HAP-1 (cell line): Measurements from ENCODE around the gene TBC1D22B.
"Not testable (repeated sequence)": the region's sequence is repeated elsewhere in the genome, so short reads cannot be mapped to it uniquely, and the experiment has no call there.

Experiments
- DNase-seq, 2 experiments: peaks; one replicate each; pipeline ENCODE4 v3.0.0-alpha.2; 2016 to 2020; ENCODE audit warnings: low spot score in 2 of 2
- H3K27me3 ChIP-seq: fragments of 250-450 bp; sonication (Bioruptor Pico); 2 replicates; pipeline ENCODE4 v1.5.1; 2020; ENCODE audit warnings: low read depth, mild to moderate bottlenecking, moderate library complexity
- H3K36me3 ChIP-seq: fragments of 250-450 bp; sonication (Bioruptor Pico); replicated peaks from 2 replicates; pipeline ENCODE4 v1.5.1; 2020; ENCODE audit warnings: mild to moderate bottlenecking
- H3K4me1 ChIP-seq: fragments of 250-450 bp; sonication (Bioruptor Pico); 2 replicates; pipeline ENCODE4 v1.5.1; 2020; ENCODE audit warnings: mild to moderate bottlenecking
- H3K4me3 ChIP-seq: fragments of 250-450 bp; sonication (Bioruptor Pico); 2 replicates; pipeline ENCODE4 v1.5.1; 2020; ENCODE audit warnings: mild to moderate bottlenecking, moderate library complexity
- H3K9me3 ChIP-seq: fragments of 250-450 bp; sonication (Bioruptor Pico); 2 replicates; pipeline ENCODE4 v1.5.1; 2020; ENCODE audit warnings: mild to moderate bottlenecking, moderate library complexity
- in situ Hi-C: fragments of 300-500 bp; cut with MboI; formaldehyde crosslinking; loops from 3 replicates; pipeline ENCODE4 v1.14.3; 2020; ENCODE audit warnings: low sequenced_read_pairs, inconsistent platforms, mixed read lengths

Gene TBC1D22B

DNA sequence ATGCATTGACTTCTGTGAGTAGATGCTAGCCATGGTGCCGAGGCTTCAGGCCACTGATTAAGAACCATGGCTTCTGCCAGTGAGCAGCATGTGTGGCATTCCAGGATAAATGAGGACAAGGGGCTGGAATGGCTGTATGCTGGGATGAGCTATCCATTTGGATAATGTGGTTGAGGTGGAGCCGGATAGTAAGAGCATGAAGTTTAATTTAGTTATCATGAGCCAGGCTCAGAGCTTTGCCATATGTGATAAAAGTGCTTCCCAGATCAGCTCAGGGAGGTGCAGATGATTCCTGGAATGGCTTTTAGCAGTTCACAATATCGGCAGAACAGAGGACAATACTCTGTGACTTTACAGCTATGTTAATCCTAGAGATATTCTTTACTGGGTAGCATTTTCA, 61.6 kb downstream of the TBC1D22B start:
- in situ Hi-C loops = no loop called here
- Histone ChIP-seq H3K4me1 (peaks cover 14% of the 10 kb centered on the region), H3K9me3 (no peaks in the 10 kb centered on the region), H3K4me3 (no peak overlapping the region), H3K36me3 (peaks cover 20% of the 10 kb centered on the region), H3K27me3 (no peaks in the 10 kb centered on the region)
- peak in 1 of 2 experiments; percentile 78 for DNase-seq

DNA sequence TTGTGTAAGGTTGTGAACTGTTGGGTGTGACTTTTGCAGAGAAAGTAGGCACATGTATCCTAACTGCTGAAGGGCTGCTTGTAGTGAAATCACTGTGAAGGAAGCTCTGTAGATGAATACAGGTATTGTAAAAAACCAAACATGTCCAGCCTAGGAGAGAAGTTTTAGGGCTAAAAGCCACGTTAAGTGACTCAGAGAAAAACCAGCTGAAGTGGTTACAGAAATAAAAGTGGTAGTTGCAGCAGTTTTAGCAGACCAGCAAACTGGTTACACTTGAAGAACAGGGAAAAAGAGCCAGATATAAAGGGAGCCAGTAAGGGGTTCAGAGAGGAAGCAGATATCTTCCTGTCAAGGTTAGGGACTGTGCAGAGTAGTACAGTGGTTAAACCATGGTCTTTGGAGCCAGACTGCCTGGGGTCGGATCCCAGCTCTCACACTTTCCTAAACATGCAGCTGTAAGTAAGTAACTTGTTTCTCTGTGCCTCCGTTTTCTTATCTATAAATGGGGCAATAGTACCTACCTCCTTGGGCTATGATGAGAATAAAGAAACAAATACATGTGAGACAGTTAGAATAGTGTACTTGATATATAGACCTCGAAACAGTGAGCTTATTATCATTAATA, 62.4 kb downstream of the TBC1D22B start:
- in situ Hi-C loops = no loop called here
- Histone ChIP-seq H3K4me1 (peaks cover 14% of the 10 kb centered on the region), H3K36me3 (peaks cover 20% of the 10 kb centered on the region), H3K9me3 (no peaks in the 10 kb centered on the region), H3K27me3 (no peaks in the 10 kb centered on the region), H3K4me3 (no peak overlapping the region)
- no peak for DNase-seq

DNA sequence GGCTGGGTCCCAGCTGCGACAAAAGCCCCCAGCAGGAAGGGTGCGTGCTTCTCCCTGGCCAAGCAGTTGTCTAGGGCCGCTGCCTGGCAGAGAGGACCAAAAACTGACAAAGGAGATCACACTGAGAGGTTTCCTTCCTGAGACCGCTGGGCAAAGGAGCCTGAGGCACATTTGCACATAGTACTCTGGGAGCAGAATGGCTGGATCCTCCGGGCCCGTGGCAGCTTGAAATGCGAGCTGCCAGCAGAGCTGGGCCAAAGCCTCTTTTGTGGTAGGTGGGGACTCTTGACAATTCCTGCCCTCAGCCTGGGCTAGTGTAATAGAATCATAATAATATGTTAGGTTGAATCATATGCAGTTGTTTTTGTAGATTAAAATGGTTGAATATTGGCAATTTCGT, 63.1 kb downstream of the TBC1D22B start:
- Histone ChIP-seq H3K9me3 (no peaks in the 10 kb centered on the region), H3K4me1 (peaks cover 14% of the 10 kb centered on the region), H3K4me3 (no peak overlapping the region), H3K36me3 (peaks cover 17% of the 10 kb centered on the region), H3K27me3 (no peaks in the 10 kb centered on the region)
- no peak for DNase-seq
- in situ Hi-C loops = no loop called here

DNA sequence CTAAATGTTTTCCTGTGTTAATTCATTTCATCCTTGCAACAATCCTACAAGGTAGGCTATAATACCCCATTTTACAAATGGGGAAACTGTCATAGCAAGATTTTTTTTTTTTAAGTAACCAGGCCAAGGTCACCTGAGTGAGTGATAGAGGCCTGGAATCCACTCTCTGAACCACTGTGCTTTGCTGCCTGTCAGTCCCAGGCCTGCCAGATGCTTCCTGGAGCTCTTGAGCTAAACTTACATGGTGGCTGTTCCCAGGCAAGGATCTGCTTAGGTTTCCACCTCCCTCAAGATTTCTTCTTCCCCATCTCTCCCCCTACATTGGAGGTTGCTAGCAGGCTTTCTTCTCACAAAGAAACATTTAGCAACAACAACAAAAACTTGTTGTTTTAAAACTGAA, 63.5 kb downstream of the TBC1D22B start:
- Histone ChIP-seq H3K4me3 (no peak overlapping the region), H3K4me1 (peaks cover 14% of the 10 kb centered on the region), H3K27me3 (no peaks in the 10 kb centered on the region), H3K9me3 (no peaks in the 10 kb centered on the region), H3K36me3 (peaks cover 13% of the 10 kb centered on the region)
- DNase-seq = no peak
- in situ Hi-C loops = no loop called here

DNA sequence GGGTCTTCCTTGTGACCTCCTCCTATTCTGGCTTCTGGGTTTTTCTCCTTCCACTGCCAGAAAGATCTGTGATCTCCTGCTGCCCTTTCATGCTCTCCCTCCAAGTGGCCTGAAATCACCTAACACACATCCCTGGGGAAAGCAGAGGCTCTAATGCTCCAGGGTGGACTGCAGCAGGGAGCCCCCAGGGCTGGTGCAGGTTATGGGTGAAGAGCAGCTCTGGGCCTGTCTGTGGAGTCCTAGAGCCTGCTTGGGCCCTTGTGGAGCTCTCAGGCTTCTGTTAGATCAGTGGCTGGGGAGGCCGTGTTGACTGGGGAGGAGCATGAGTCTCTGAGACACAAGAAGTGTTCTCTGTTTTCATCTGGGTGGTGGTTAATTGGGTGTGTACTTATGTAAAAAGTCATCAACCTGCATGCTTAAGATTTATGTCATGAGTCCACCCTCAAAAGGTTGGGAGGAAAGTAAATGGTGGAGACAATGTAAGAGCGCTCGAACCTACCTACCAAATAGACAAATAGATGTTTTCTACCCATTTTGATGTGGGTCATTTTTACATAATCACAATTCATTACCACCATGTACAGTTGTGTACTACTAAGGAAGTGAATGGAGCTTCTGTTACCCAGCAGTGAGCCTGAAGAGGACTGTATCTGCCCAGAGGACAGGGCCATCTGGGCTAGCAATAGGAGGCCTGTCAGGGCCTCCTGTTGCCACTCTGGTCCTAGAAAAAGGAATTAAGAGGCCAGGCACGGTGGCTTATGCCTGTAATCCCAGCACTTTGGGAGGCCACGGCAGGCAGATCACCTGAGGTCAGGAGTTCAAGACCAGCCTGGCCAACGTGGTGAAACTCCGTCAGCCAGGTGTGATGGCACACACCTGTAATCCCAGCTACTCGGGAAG, 64.2 kb downstream of the TBC1D22B start:
- Histone ChIP-seq H3K9me3 (no peaks in the 10 kb centered on the region), H3K27me3 (no peaks in the 10 kb centered on the region), H3K4me3 (no peak overlapping the region), H3K4me1 (peaks cover 14% of the 10 kb centered on the region), H3K36me3 (peaks cover 13% of the 10 kb centered on the region)
- no peak for DNase-seq
- in situ Hi-C loops = no loop called here

DNA sequence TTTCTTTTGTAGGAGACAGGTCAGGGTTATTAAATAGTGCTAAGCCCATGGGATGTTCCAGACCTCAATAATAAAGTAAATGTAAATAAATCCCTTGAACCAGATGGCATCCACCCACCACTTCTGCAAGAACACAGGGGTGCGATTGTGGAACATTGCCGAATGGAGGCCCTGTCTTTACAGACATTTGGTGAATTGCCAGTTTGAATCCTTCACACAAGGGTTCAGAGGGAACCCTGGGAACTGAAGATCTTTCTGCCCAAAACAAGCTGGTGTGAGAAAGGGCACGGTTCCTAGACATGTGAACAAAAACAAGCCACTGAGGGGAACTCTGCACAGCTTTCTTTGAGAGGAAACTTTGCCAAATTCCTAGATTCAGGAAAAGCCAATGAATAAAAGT, 66.0 kb downstream of the TBC1D22B start:
- Histone ChIP-seq H3K27me3 (no peaks in the 10 kb centered on the region), H3K4me3 (no peak overlapping the region), H3K9me3 (no peaks in the 10 kb centered on the region), H3K36me3 (no peaks in the 10 kb centered on the region; the same call in 1 of the 2 replicates), H3K4me1 (peaks cover 12% of the 10 kb centered on the region)
- in situ Hi-C loops = no loop called here
- no peak for DNase-seq

DNA sequence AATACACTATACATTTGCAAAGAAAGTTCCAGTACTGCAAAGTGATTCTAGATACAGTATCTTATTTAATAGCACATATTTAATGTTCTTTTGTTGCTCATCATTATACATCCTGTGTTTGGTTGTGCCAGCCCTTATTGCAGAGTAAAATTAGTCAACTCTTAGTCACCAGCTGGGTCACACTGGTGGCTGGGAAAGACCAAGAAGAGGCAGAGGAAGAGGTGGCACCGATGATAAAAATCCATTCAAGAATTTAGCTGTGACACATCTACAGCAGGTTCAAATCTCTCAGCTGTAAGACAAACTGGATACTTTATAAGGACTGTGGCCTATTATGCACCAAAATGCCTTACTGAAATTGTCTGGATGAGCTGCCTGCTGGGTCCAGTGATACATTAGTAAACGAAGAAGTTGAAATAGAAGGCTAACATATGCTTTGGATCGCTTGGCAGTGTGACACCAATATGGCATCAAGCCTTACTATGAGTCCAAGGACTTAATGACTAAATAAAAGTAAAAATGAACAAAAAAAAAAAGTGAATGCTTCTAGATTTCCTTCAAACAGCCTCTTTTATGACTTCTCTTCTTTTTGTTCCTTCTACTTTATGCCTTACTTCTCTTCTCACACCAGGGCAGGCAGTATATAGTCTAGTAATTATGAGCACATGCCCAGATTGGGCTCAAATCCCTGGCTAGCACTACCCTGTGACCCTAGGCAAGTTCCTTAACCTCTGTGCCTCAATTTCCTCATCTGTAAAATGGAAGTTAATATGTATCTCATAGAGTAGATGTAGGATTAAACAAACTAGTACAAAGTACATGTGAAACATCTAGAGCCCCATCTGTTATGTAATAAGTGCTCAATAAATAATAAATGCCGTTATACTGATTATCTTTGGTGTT, 66.8 kb downstream of the TBC1D22B start:
- Histone ChIP-seq H3K27me3 (no peaks in the 10 kb centered on the region), H3K9me3 (no peaks in the 10 kb centered on the region), H3K4me3 (no peak overlapping the region), H3K4me1 (peaks cover 6% of the 10 kb centered on the region), H3K36me3 (no peaks in the 10 kb centered on the region; the same call in 1 of the 2 replicates)
- in situ Hi-C loops = no loop called here
- no peak for DNase-seq

DNA sequence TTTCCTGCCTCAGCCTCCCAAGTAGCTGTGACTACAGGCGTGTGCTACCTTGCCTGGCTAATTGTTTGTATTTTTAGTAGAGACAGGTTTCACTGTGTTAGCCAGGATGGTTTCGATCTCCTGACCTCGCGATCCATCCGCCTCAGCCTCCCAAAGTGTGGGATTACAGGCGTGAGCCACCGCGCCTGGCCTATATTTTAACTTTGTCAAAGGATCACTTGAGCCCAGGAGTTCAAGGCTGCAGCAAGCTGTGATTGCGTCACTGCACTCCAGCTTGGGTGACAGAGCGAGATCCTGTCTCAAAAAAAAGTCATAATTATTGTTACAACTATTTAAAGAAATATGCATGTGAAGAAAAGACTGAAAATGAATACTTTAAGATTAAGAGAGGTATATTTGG, 72.8 kb downstream of the TBC1D22B start:
- H3K4me1 ChIP-seq, H3K27me3 ChIP-seq, DNase-seq, H3K4me3 ChIP-seq, in situ Hi-C loops, H3K9me3 ChIP-seq, H3K36me3 ChIP-seq: not testable (repeated sequence)

DNA sequence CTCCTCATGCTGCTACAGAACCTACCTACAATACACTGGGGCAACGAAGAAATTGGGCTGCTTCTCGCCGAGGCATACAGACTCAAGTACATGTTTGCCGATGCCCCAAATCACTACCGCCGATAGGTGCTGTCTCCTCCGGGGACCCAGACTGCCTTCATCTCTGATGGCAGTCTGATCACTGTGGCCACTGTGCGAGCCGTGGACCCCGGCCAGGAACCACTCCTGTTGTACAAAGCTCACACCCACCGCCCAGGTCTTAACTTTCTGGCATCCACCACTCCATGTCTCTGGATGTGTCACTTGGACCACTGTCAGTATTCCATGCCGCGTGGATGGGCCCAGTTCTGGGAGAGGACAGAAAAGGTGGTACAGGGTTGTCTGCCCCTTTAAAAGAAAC, 73.5 kb downstream of the TBC1D22B start:
- H3K27me3 ChIP-seq = no peaks in the 10 kb centered on the region
- H3K9me3 ChIP-seq = no peaks in the 10 kb centered on the region
- no peak for DNase-seq
- H3K4me1 ChIP-seq = no peaks in the 10 kb centered on the region
- no peak overlapping the region for H3K4me3 ChIP-seq
- H3K36me3 ChIP-seq = peaks cover 5% of the 10 kb centered on the region; the same call in 1 of the 2 replicates
- in situ Hi-C loops = no loop called here

DNA sequence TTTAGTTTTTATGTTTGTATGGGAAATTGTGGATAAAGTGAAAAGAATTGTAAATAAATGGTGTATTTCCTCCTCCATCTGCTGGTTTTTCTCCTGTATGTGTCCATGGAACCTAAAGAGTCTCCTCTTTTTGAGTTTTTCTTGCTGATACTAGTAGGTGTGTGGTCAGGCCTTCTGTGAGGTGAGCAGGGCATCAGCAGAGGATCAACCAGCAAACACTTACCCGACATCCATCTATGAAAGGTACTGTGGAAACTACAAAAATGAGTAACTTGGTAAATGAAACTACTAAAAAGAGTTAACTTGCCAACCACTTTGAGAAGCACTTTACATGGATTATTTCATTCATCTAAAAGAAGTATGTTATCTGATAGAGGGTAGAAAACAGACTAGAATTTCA, 75.3 kb downstream of the TBC1D22B start:
- Histone ChIP-seq H3K9me3 (no peaks in the 10 kb centered on the region), H3K4me3 (no peak overlapping the region), H3K4me1 (no peaks in the 10 kb centered on the region), H3K27me3 (no peaks in the 10 kb centered on the region), H3K36me3 (peaks cover 5% of the 10 kb centered on the region; the same call in 1 of the 2 replicates)
- in situ Hi-C loops = no loop called here
- no peak for DNase-seq

DNA sequence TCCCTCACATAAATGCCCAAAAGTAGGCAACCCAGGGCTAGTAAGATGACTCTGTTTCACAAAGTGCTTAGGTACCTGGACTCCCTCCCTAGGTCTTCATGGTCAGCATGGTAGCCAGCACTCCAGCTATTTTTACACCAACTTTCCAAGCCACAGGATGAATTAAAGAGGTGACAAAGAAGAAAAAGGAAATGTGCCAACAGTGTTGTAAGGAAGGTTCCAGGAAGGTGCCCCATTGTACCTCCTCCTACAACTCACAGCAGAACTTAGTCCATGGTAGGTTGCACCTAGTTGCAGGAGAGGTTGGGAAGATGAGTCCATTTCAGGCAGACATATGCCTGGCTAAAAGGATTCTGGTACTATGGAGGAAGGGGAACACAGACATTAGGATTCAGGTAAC, 76.5 kb downstream of the TBC1D22B start:
- no peak for DNase-seq
- no peaks in the 10 kb centered on the region for H3K4me1 ChIP-seq
- H3K27me3 ChIP-seq = no peaks in the 10 kb centered on the region
- no peak overlapping the region for H3K4me3 ChIP-seq
- H3K9me3 ChIP-seq = no peaks in the 10 kb centered on the region
- in situ Hi-C loops = no loop called here
- peaks cover 5% of the 10 kb centered on the region; the same call in 1 of the 2 replicates for H3K36me3 ChIP-seq

DNA sequence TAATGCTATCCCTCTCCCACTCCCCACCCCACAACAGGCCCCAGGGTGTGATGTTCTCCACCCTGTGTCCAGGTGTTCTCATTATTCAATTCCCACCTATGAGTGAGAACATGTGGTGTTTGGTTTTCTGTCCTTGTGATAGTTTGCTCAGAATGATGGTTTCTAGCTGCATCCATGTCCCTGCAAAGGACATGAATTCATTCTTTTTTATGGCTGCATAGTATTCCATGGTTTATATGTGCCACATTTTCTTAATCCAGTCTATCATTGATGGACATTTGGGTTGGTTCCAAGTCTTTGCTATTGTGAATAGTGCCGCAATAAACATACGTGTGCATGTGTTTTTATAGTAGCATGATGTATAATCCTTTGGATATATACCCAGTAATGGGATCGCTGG, 80.7 kb downstream of the TBC1D22B start:
- H3K4me3 ChIP-seq, H3K27me3 ChIP-seq, H3K9me3 ChIP-seq, in situ Hi-C loops, DNase-seq, H3K36me3 ChIP-seq, H3K4me1 ChIP-seq: not testable (repeated sequence)

DNA sequence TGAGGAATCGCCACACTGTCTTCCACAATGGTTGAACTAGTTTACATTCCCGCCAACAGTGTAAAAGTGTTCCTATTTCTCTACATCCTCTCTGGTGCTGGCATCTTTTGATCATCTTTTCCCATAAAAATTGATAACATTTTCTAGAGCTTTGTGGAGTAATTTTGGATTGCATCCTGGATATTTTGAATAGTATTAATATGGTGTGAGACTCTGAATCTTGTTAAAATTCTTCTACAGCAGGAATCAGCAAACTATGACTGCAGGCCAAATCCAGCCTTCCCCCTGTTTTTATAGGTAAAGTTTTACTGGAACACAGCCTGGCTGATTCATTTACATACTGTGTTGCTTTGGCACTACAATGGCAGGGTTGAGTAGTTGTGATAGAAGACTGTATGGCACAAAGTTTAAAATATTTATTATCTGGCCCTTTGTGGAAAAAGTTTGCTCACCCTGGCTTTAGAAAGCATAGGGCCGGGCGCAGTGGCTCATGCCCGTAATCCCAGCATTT, 81.2 kb downstream of the TBC1D22B start:
- no peaks in the 10 kb centered on the region for H3K27me3 ChIP-seq
- no peaks in the 10 kb centered on the region for H3K36me3 ChIP-seq
- in situ Hi-C loops = no loop called here
- H3K4me3 ChIP-seq = no peak overlapping the region
- DNase-seq = no peak
- no peaks in the 10 kb centered on the region for H3K9me3 ChIP-seq
- no peaks in the 10 kb centered on the region for H3K4me1 ChIP-seq
